ENCODE measurements around the gene CDK12. TPM values are rescaled to one million over a fixed set of nuclear protein-coding genes. Genes with fewer than 3 reads are reported as not detected.
"Not testable (repeated sequence)": the region's sequence is repeated elsewhere in the genome, so short reads cannot be mapped to it uniquely, and the experiment has no call there.

Gene CDK12
- total RNA-seq, 1 donor = 39.3 TPM

DNA sequence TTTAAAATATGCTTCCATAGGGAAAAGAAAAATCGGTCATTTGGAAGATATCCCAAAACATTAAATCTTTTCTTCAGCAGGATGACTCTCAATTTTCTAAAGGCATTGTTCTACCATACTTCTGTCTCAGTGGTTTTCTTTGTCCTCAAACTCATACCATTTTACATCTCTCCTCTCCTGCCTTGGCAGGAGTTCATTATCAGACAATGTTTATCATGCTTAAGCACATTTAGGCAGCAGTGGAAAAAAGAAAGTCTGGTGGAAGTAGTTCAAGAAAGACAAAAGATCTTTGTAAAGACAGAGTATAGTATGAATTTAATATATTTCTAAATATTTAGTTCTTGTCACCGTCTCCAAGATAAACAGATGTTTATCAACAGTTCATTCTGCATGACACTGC, 68.2 kb downstream of the CDK12 start:
- DNase-seq (ENCODE audit: low read depth) = no peak
- H3K4me3 ChIP-seq (ENCODE audit: low read depth, low read length) = no peak overlapping the region
- TF ChIP-seq CTCF (IDR thresholded peaks at IDR 0.05; ENCODE audit: insufficient read depth, low read depth, low read length) = no peak

DNA sequence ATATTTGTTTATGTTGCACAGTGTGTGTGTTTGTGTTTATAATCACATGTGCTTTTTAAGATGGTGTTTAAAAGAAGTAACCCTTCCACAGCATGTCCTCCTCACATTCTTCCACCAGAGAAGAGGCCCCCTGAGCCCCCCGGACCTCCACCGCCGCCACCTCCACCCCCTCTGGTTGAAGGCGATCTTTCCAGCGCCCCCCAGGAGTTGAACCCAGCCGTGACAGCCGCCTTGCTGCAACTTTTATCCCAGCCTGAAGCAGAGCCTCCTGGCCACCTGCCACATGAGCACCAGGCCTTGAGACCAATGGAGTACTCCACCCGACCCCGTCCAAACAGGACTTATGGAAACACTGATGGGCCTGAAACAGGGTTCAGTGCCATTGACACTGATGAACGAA, 69.2 kb downstream of the CDK12 start:
- H3K4me3 ChIP-seq (ENCODE audit: low read depth, low read length) = no peak overlapping the region
- no peak for TF ChIP-seq CTCF (IDR thresholded peaks at IDR 0.05; ENCODE audit: insufficient read depth, low read depth, low read length)
- no peak for DNase-seq (ENCODE audit: low read depth)

- no peak for TF ChIP-seq CTCF (IDR thresholded peaks at IDR 0.05; ENCODE audit: insufficient read depth, low read depth, low read length)
- no peak for DNase-seq (ENCODE audit: low read depth)
- no peak overlapping the region for H3K4me3 ChIP-seq (ENCODE audit: low read depth, low read length)
Measured at GRCh38 chr17:39531252-39531651, 70.0 kb downstream of the CDK12 start.

- no peak overlapping the region for H3K4me3 ChIP-seq (ENCODE audit: low read depth, low read length)
- no peak for DNase-seq (ENCODE audit: low read depth)
- no peak for TF ChIP-seq CTCF (IDR thresholded peaks at IDR 0.05; ENCODE audit: insufficient read depth, low read depth, low read length)
Measured at GRCh38 chr17:39533891-39534290, 72.6 kb downstream of the CDK12 start.

- no peak for TF ChIP-seq CTCF (IDR thresholded peaks at IDR 0.05; ENCODE audit: insufficient read depth, low read depth, low read length)
- no peak overlapping the region for H3K4me3 ChIP-seq (ENCODE audit: low read depth, low read length)
- DNase-seq (ENCODE audit: low read depth) = no peak
Measured at GRCh38 chr17:39534768-39535405, 73.6 kb downstream of the CDK12 start.

DNA sequence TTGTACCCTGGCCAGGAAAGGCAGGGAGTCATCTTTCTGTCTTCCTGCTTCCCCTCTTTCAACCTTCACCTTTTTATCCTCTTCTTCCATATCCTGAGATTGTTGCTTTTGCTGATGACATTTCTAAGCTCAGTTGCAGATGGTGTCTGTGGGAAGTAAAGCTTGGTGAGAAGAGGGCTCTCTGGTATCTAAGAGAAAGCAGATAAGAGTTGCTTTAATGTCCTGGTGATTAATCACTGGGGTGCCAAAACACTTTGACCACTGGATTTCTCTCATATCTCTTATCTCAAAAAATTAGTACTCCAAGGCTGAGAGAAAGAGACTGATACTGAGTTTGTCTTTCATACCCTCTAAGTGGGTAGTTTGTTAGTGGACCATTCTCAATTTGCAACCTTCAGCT, 75.2 kb downstream of the CDK12 start:
- DNase-seq (ENCODE audit: low read depth) = peak; percentile 39
- no peak overlapping the region for H3K4me3 ChIP-seq (ENCODE audit: low read depth, low read length)
- no peak for TF ChIP-seq CTCF (IDR thresholded peaks at IDR 0.05; ENCODE audit: insufficient read depth, low read depth, low read length)

DNA sequence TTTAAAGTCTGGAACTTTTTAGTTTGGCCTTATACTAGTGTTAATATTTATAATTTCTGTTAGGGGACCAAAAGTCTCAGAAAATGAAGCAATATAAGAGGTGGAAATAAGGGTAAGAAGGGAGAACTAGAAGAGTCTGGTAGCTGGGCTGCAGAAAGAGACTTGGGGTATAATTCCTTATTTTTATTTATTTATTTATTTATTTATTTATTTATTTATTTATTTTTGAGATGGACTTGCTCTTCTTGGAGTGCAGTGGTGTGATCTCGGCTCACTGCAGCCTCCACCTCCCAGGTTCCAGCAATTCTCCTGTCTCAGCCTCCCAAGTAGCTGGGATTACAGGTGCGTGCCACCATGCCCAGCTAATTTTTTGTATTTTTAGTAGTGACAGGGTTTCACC, 76.1 kb downstream of the CDK12 start:
- DNase-seq (ENCODE audit: low read depth); H3K4me3 ChIP-seq (ENCODE audit: low read depth, low read length): not testable (repeated sequence)

Measured in fibroblast of villous mesenchyme (primary cell).